Heart left ventricle (tissue), 16 donors: Measurements from ENCODE around the gene PLA2G12A. TPM values are rescaled to one million over a fixed set of nuclear protein-coding genes. Genes with fewer than 3 reads are reported as not detected.

ENCODE experiments used
- ATAC-seq, 4 donors: fragments of 200-7000 bp; cut with Tn5 transposase; one replicate each; pipeline ENCODE4 v1.9.1; 2020 to 2022; ENCODE audit warnings: moderate library complexity in 4 of 4, mild to moderate bottlenecking in 3 of 4, moderate number of reproducible peaks in 1 of 4
- DNase-seq, 5 donors: peaks; one replicate each; pipeline ENCODE4 v3.0.0-alpha.2; 2020
- H3K27ac ChIP-seq, 12 donors: fragments of 200-600 bp; sonication (generic) in 4 of 12; one replicate each; pipeline versions ENCODE4 v1.5.0 to v1.8.0; 2016 to 2022; ENCODE audit warnings: mild to moderate bottlenecking in 2 of 12
- H3K27me3 ChIP-seq, 9 donors: fragments of 200-600 bp; sonication (generic) in 2 of 9; one replicate each; pipeline versions ENCODE4 v1.5.1 to v1.8.0; 2016 to 2022; ENCODE audit warnings: mild to moderate bottlenecking in 3 of 9
- H3K36me3 ChIP-seq, 9 donors: fragments of 200-600 bp; sonication (generic) in 2 of 9; one replicate each; pipeline versions ENCODE4 v1.5.0 to v1.8.0; 2018 to 2022; ENCODE audit warnings: mild to moderate bottlenecking in 2 of 9
- H3K4me1 ChIP-seq, 12 donors: fragments of 200-600 bp; sonication (generic) in 4 of 12; one replicate each; pipeline versions ENCODE4 v1.5.0 to v1.8.0; 2016 to 2022; ENCODE audit warnings: mild to moderate bottlenecking in 3 of 12
- H3K4me3 ChIP-seq, 12 donors: fragments of 200-600 bp; sonication (generic) in 4 of 12; one replicate each; pipeline versions ENCODE4 v1.5.0 to v1.8.0; 2017 to 2022; ENCODE audit warnings: mild to moderate bottlenecking in 9 of 12, moderate library complexity in 4 of 12
- H3K9me3 ChIP-seq, 12 donors: fragments of 200-600 bp; sonication (generic) in 4 of 12; one replicate each; pipeline versions ENCODE4 v1.5.0 to v1.8.0; 2016 to 2022; ENCODE audit warnings: mild to moderate bottlenecking in 1 of 12
- POLR2A ChIP-seq, 2 donors: fragments of 450-650 bp; IDR thresholded peaks; one replicate each; pipeline ENCODE4 v1.6.1; 2017; ENCODE audit warnings: antibody characterized with exemption in 2 of 2, mild to moderate bottlenecking in 2 of 2, moderate library complexity in 2 of 2
- WGBS, 4 donors: extraction: QIAGEN DNeasy Blood & Tissue Kit in 2 of 4; methylation state at CpG; one replicate each; pipeline versions ENCODE4 v1.1.5 to v1.1.7; 2013 to 2018; 5-methylcytosine and 5-hydroxymethylcytosine counted together
- intact Hi-C, 10 donors: fragments of 100-400 bp; cut with DNase I; formaldehyde crosslinking; loops; one replicate each; pipeline versions ENCODE4 v1.11.1 to v1.14.2; 2022
- polyA plus RNA-seq, 2 donors: library from polyadenylated mRNA; stranded (reverse); fragments of 200-250 nt; gene quantifications; one replicate each; pipeline ENCODE4 v1.2.3, GENCODE V29; 2013
- total RNA-seq, 9 donors: library from RNA; depleted of rRNA in 2 of 9; stranded (reverse); fragments of >200 nt in 2 of 9; fragmentation: NEBNext Ultra II Directional in 3 of 9; extraction: Animal tissue kit (Norgen Biotek cat#: 25700) in 3 of 9; gene quantifications; one replicate each; pipeline versions ENCODE4 v1.1.0 to v1.2.4, GENCODE V29; 2016 to 2023
- TF ChIP-seq, protein P1 (sequence below), 12 donors: fragments of 200-600 bp; sonication (generic) in 4 of 12; IDR thresholded peaks; one replicate each; pipeline versions ENCODE4 v1.5.0 to v1.8.0; 2018 to 2022; ENCODE audit warnings: antibody characterized with exemption in 12 of 12, mild to moderate bottlenecking in 5 of 12
- donor health status: ischemic (EF 13 %, LVEDD 7.1; RV severe dilation, severe dysfunction).
- donor health status: healthy with polysubstance abuse.
- donor health status: DM: no; HTN: yes; CAD: no.
- donor health status: DM: no; HTN: no; CAD: no.
- donor health status: ischemic (EF 25% LVEDD 6.9; RV normal size, moderate dysfunction).
- donor health status: ischemic (EF 25% LVEDD 5.7; RV mildly dilated, moderate dysfunction).
- donor health status: healthy.
- donor health status: DM: yes; HTN: yes; CAD: no.
- donor health status: ischemic (EF 35%, LVEDD 5.7; RV mildly dilated, moderate dysfunction).
- donor health status: nonischemic (EF 11% LVEDD 7.7; RV severe dilation, severe dysfunction).
- donor health status: DM: yes; HTN: yes; CAD: no.
- donor health status: PGD.
- donor health status: ischemic (EF 29% LVEDD 5.4; RV normal size, mild dysfunction).
- donor health status: nonischemic (EF 23%, LVEDD 6.1; RV moderate dilation, normal function).

The PLA2G12A gene
- total and polyA plus RNA-seq, 11 donors = 15.7 to 68.5 (median 55.8) TPM

DNA sequence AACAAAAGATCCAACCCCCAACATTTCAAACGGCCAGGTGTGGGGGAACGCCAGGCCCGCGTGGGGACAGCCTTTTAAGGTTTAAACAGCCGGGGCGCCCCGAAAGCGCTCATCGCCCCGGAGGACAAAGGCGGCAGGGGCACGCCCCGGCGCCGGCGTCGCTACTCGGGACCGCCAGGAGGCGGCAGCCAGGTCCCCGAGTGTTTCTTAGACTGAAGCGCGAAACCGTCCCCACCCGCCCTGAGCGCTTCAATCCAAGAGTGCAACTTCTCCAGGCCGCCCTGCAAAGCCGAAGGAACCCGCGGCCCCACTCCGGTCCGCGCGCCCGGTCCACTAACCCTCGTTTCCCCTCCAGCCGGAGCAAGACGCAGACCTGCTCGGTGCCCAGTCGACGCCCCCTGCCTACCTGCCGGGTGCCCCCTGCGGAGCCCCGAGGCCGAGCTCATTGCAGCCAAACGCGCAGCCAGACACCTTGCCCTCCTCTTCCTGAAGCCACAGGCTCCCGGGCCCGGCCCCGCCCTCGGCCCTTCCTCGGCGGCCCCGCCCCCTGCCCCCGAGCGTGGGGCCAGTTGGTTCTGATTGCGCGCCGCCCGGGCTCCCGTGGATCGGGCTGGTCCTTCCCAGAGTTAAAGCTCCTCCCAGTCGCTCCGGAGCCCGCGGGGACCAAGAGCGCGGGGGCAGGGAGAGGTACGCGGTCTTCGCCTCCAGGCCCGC lies 26.8 kb downstream of the PLA2G12A start, which contains the start of gene CASP6:
CASP6 (minus strand) TSS at position 496 of the 714 bp plus-strand sequence; CDS start at position 446, 50 bp downstream.
- Histone ChIP-seq H3K27me3 (no peaks in the 10 kb centered on the region), H3K4me3 (peak within 1 kb of the TSS; percentile 59 to 97 (median 76)), H3K27ac (peak within 1 kb of the TSS; percentile 40 to 90 (median 85)), H3K36me3 (peaks cover 0 to 7% (median 0%) of the 10 kb centered on the region in 9 donors), H3K9me3 (no peaks in the 10 kb centered on the region), H3K4me1 (peaks cover 0 to 21% (median 16%) of the 10 kb centered on the region in 12 donors)
- TF ChIP-seq, protein P1, sequence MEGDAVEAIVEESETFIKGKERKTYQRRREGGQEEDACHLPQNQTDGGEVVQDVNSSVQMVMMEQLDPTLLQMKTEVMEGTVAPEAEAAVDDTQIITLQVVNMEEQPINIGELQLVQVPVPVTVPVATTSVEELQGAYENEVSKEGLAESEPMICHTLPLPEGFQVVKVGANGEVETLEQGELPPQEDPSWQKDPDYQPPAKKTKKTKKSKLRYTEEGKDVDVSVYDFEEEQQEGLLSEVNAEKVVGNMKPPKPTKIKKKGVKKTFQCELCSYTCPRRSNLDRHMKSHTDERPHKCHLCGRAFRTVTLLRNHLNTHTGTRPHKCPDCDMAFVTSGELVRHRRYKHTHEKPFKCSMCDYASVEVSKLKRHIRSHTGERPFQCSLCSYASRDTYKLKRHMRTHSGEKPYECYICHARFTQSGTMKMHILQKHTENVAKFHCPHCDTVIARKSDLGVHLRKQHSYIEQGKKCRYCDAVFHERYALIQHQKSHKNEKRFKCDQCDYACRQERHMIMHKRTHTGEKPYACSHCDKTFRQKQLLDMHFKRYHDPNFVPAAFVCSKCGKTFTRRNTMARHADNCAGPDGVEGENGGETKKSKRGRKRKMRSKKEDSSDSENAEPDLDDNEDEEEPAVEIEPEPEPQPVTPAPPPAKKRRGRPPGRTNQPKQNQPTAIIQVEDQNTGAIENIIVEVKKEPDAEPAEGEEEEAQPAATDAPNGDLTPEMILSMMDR (IDR thresholded peaks at IDR 0.05) = peak; percentile 53 to 82 (median 68)
- TF ChIP-seq POLR2A (IDR thresholded peaks at IDR 0.05) = peak in 1 of 2 donors; percentile 54
- DNase-seq (peak; percentile 87 to 93 (median 87)), ATAC-seq (peak; percentile 85 to 97 (median 96))
- intact Hi-C loops = loop anchor here (1.0 to 10.0 kb wide), 12 partner anchors 27 to 278 kb away; partner anchors contain the start of genes GAR1 (in 8 of the 10), SEC24B (in 3 of the 10), RRH (in 2 of the 10) and MCUB (in 1 of the 10)
- 0 to 1% (median 0%) methylated on average over 38 to 72 of the region's 72 CpGs for WGBS, 4 donors

DNA sequence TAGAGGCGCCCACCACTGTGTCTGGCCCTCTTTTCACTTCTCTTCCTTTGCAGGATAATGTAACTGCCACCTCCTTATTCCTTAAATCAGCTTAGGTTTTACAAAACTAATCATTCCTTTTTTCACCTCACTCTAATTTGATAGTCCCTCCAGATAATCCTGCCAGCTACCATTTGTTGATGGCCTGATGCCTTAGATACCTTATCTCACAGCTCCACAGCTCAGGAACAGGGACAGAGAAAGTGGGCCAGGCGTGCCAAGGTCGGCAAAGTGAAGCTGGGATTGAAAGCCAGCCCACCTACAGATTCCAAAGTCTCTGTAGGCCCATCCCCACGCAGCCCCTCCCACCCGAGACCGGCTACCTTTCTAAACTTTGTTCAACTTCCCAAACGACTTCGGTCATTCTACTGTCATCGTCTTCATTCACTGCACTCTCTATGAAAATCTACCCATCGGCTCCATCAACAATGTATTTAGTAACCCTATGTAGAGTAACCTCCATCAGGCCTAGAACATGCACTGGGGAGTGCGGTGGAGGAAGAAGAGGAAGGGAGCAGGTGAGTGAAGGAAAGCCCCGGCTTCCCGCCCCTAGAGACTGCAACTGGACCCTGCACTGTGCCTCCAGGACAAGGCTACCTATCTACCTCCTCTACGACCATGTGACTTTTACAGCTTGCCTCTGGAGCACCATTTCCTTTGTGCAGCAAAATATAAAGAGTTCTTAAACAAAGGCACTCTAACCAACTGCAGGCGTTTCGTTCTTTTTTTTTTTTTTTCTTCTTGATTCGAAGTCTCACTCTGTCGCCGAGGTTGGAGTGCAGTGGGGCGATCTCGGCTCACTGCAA lies 28.1 kb downstream of the PLA2G12A start:
- peaks cover 0 to 17% (median 7%) of the 10 kb centered on the region in 9 donors for H3K36me3 ChIP-seq
- peaks cover 0 to 21% (median 16%) of the 10 kb centered on the region in 12 donors for H3K4me1 ChIP-seq
- no peaks in the 10 kb centered on the region for H3K27me3 ChIP-seq
- H3K9me3 ChIP-seq = peaks cover 0 to 3% (median 0%) of the 10 kb centered on the region in 12 donors
- DNase-seq (no peak), ATAC-seq (no peak)
- 56 to 71% (median 56%) methylated on average over 21 of the region's 21 CpGs for WGBS, 4 donors
- peak overlapping the region in 11 of 12 donors; percentile 59 to 97 (median 76) for H3K4me3 ChIP-seq
- H3K27ac ChIP-seq = peak overlapping the region in 7 of 12 donors; percentile 83 to 90 (median 87)
- intact Hi-C loops = loop anchor here (2.0 to 10.0 kb wide), 11 partner anchors 101 to 277 kb away; partner anchors contain the start of genes GAR1 (in 8 of the 10), SEC24B (in 3 of the 10), RRH (in 2 of the 10) and MCUB (in 1 of the 10)
- TF ChIP-seq, protein P1 (IDR thresholded peaks at IDR 0.05) = no peak
- TF ChIP-seq POLR2A (IDR thresholded peaks at IDR 0.05) = no peak

DNA sequence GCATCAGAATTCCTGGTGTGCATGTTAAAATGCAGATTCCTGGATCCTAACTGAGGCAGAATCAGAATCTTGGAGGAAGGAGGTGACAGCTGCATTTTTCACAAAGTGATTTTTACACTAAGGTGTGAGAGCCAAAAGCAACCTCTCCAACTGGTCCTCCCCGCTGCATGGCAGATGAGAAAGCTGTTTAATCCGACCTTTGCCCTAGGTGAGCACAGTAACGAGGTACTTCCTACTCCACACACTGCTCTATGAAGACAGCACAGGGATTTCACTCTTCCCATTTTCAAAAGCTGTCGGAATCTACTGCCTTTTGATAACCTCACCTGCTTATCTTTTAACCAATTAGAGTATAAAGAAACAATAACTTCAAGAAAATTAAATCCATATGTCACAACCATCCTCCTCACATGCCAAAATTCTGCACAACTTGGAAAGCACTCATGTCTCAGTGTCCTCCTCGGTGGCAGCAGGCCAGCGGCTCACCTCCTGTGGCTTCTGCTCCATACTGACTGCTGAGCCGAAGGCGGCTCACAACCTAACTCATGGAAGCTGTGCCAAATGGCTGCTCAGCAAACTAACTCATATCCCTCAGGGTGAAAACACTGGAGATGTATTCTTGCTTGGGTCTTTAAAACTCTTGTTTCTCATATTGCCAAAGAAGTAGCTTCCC lies 30.2 kb downstream of the PLA2G12A start:
- TF ChIP-seq POLR2A (IDR thresholded peaks at IDR 0.05) = no peak
- TF ChIP-seq, protein P1 (IDR thresholded peaks at IDR 0.05) = no peak
- H3K9me3 ChIP-seq = peaks cover 0 to 3% (median 0%) of the 10 kb centered on the region in 12 donors
- H3K36me3 ChIP-seq = peaks cover 0 to 37% (median 24%) of the 10 kb centered on the region in 9 donors
- no peak for ATAC-seq
- H3K4me3 ChIP-seq = no peak overlapping the region
- peaks cover 0 to 21% (median 16%) of the 10 kb centered on the region in 12 donors for H3K4me1 ChIP-seq
- 73 to 92% (median 87%) methylated on average over 8 of the region's 8 CpGs for WGBS, 4 donors
- intact Hi-C loops = loop anchor here (5.0 to 10.0 kb wide), 8 partner anchors 115 to 278 kb away; partner anchors contain the start of genes GAR1 (in 6 of the 10), RRH (in 2 of the 10), SEC24B (in 2 of the 10) and MCUB (in 1 of the 10)
- DNase-seq = no peak
- H3K27ac ChIP-seq = no peak overlapping the region
- no peaks in the 10 kb centered on the region for H3K27me3 ChIP-seq
